Mucosa of descending colon (tissue), 3 donors: ENCODE results near the gene CPNE1. TPM values are rescaled to one million over a fixed set of nuclear protein-coding genes. Genes with fewer than 3 reads are reported as not detected.

Source experiments
- ATAC-seq: fragments of 200-7000 bp; cut with Tn5 transposase; one replicate; pipeline ENCODE4 v1.9.1; 2020; ENCODE audit warnings: mild to moderate bottlenecking, moderate library complexity
- DNase-seq, 3 donors: peaks; one replicate each; pipeline ENCODE4 v3.0.0-alpha.2; 2020
- H3K36me3 ChIP-seq: fragments of 200-600 bp; one replicate; pipeline ENCODE4 v1.8.0; 2021; ENCODE audit warnings: low read depth, mild to moderate bottlenecking
- H3K4me1 ChIP-seq: fragments of 200-600 bp; one replicate; pipeline ENCODE4 v1.8.0; 2021; ENCODE audit warnings: low read depth, mild to moderate bottlenecking
- H3K4me3 ChIP-seq: fragments of 200-600 bp; one replicate; pipeline ENCODE4 v1.8.0; 2021; ENCODE audit warnings: mild to moderate bottlenecking
- H3K9me3 ChIP-seq: fragments of 200-600 bp; one replicate; pipeline ENCODE4 v1.8.0; 2021; ENCODE audit warnings: mild to moderate bottlenecking
- intact Hi-C, 2 donors: fragments of 100-400 bp; cut with DNase I in 1 of 2; cut with micrococcal nuclease in 1 of 2; formaldehyde crosslinking; loops; one replicate each; pipeline versions ENCODE4 v1.11.0 to v1.11.1; 2022; cut with DNase I, micrococcal nuclease
- total RNA-seq, 3 donors: library from RNA; stranded (reverse); fragmentation: NEBNext Ultra II Directional in 2 of 3; extraction: Animal tissue kit (Norgen Biotek cat#: 25700) in 2 of 3; gene quantifications; one replicate each; pipeline versions ENCODE4 v1.2.1 to v1.2.4, GENCODE V29; 2021 to 2023
- TF ChIP-seq, protein P1 (sequence below): fragments of 200-600 bp; IDR thresholded peaks from one replicate; pipeline ENCODE4 v1.8.0; 2022; ENCODE audit warnings: antibody characterized with exemption, mild to moderate bottlenecking
- donor health status: DM: no; HTN: no; CAD: no; lungs with moderate emphysema.
- donor health status: DM: no; HTN: no; CAD: no.
- donor health status: DM: no; HTN: yes; CAD: no.

Gene CPNE1
- total RNA-seq, 3 donors from 2014 or later, result 117 to 188 (median 128) TPM

DNA sequence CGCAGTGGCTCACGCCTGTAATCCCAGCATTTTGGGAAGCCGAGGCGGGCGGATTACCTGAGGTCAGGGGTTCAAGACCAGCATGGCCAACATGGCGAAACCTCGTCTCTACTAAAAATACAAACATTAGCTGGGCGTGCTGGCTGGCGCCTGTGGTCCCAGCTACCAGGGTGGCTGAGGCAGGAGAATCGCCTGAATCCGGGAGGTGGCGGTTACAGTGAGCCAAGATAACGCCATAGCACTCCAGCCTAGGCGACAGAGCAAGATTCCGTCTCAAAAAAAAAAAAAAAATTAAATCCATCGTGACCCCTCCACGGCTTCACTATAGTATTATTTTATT, 1.2 kb upstream of the CPNE1 start:
- no peaks in the 10 kb centered on the region for H3K9me3 ChIP-seq
- TF ChIP-seq, protein P1, sequence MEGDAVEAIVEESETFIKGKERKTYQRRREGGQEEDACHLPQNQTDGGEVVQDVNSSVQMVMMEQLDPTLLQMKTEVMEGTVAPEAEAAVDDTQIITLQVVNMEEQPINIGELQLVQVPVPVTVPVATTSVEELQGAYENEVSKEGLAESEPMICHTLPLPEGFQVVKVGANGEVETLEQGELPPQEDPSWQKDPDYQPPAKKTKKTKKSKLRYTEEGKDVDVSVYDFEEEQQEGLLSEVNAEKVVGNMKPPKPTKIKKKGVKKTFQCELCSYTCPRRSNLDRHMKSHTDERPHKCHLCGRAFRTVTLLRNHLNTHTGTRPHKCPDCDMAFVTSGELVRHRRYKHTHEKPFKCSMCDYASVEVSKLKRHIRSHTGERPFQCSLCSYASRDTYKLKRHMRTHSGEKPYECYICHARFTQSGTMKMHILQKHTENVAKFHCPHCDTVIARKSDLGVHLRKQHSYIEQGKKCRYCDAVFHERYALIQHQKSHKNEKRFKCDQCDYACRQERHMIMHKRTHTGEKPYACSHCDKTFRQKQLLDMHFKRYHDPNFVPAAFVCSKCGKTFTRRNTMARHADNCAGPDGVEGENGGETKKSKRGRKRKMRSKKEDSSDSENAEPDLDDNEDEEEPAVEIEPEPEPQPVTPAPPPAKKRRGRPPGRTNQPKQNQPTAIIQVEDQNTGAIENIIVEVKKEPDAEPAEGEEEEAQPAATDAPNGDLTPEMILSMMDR, result no peak
- no peak for ATAC-seq
- H3K4me1 ChIP-seq, result peaks cover 21% of the 10 kb centered on the region
- no peak for DNase-seq
- intact Hi-C loops, result no loop called here
- H3K4me3 ChIP-seq, result no peak overlapping the region
- H3K36me3 ChIP-seq, result no peaks in the 10 kb centered on the region

DNA sequence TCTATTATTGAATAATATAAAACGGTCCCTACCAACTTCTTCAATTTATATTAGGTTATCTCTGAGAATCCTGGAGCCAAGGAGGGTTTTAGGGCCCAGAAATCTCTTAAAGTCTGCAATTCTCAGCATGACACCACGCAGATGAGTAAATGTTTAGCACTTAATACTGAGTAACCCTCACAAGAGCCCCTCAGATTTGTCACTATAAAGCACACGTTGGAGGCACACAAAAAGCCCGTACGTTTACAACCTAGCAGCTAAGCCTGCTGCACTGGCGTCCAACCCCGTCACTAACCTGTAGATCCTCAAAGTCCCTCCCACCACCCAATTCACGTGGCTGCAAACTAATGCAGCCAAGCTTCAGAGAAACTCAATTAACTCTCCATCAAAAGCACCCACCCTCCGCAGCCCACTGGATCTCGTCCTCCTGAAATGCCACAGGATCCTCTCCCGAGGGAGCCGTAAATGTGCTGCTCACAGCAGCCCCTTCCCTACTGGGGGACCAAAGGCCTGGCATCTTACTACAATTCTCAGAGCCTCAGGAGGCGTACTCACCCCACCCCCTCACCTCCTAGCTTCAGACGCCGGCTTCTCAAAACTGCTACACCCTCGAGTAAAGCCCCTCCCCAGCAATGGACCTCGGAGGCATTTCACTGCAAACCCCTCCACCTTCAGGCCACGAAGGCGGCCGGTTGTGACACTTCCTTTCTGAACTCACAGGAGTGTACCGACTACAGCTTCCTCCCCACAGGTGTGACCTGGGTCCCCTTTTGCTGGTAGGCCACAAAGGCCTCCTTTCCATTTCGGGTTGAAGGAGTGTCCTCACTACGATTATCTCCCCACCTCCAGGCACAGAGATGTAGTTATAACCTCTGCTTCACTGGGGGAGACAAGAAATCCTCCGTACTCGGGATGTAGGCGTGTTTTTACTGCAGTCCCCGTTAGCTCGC, 909 bp downstream of the CPNE1 start:
- peak overlapping the region; percentile 51 for H3K4me3 ChIP-seq
- H3K36me3 ChIP-seq, result no peaks in the 10 kb centered on the region
- H3K9me3 ChIP-seq, result no peaks in the 10 kb centered on the region
- peaks cover 25% of the 10 kb centered on the region for H3K4me1 ChIP-seq
- TF ChIP-seq, protein P1, result no peak
- DNase-seq, result peak; percentile 64 to 74 (median 70)
- intact Hi-C loops, result no loop called here
- ATAC-seq, result peak; percentile 68

DNA sequence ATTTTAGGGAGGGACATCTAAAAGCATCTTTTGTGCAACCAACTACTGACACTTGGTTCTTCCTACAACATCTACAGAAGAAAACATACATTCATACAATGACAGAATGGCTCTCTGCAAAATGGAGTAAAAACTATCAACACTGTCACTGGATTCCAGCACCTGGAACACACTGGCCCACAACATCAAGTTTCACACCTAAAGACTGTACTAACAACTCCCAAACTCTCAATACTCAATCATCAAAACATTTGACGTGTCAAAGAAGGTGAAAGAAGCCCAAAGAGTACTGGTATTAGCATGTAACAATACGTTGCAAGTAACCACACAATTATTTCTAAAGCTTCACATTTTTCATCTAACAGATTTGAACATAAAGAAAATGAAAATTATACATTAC, 2.1 kb downstream of the CPNE1 start:
- Histone ChIP-seq H3K4me1 (peaks cover 30% of the 10 kb centered on the region), H3K4me3 (no peak overlapping the region), H3K36me3 (no peaks in the 10 kb centered on the region), H3K9me3 (no peaks in the 10 kb centered on the region)
- intact Hi-C loops, result no loop called here
- no peak for ATAC-seq
- TF ChIP-seq, protein P1, result no peak
- no peak for DNase-seq

DNA sequence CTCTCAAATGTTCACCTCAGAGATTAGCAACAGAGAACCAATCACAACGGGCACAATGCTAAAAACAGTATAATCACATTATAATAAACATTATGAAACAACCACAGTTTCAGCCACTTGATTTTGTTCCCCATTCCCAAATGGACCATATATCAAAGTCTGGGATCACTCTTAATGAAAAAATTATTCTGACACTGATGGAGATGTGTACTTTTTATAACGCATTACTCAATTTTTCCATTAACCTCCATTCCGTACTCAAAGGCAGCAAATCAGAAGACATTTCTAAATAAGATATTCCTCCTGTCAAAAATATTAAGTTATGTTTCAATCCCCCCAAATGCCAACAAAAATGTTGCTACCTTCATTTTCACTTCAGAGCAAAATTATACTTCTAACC, 2.8 kb downstream of the CPNE1 start:
- Histone ChIP-seq H3K4me1 (peaks cover 36% of the 10 kb centered on the region), H3K4me3 (no peak overlapping the region), H3K9me3 (no peaks in the 10 kb centered on the region), H3K36me3 (no peaks in the 10 kb centered on the region)
- ATAC-seq (no peak), DNase-seq (no peak)
- intact Hi-C loops, result no loop called here
- TF ChIP-seq, protein P1, result no peak

DNA sequence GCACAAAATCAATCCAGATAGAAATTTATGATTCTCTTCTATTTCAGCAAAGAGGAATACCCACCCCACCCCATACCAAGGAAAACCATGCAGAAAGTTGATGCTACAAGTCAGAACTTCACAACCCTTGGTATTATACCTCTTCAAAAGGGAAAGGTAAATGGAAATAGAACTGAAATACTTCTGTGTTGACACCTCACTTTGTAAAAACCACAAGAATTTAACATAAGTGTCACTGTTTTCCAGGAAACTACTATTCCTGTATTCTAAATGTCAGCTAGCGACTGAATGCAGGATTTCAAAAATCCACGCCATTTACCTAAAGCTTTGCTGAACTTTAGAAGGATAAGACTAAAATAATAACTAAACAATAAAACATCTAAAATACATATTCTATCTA, 3.6 kb downstream of the CPNE1 start:
- no peak for DNase-seq
- H3K4me3 ChIP-seq, result no peak overlapping the region
- intact Hi-C loops, result no loop called here

More for the DNA sequence above, 3.6 kb downstream of the CPNE1 start:
- TF ChIP-seq, protein P1, result no peak
- Histone ChIP-seq H3K9me3 (no peaks in the 10 kb centered on the region), H3K36me3 (no peaks in the 10 kb centered on the region), H3K4me1 (peaks cover 43% of the 10 kb centered on the region)
- ATAC-seq, result no peak
